ENCODE data around the gene FXYD1.

FXYD1 gene

GRCh38 chr19:35108730-35109129, 29.9 kb upstream of the FXYD1 start:
- no peak for DNase-seq

- no peak for DNase-seq
These were observed 29.1 kb upstream of the FXYD1 start for GRCh38 chr19:35109395-35110112.

GRCh38 chr19:35110974-35111373, 27.6 kb upstream of the FXYD1 start:
- DNase-seq: no peak

GRCh38 chr19:35112995-35113688, 25.5 kb upstream of the FXYD1 start:
- no peak for DNase-seq

- DNase-seq: no peak
These were observed 24.1 kb upstream of the FXYD1 start for GRCh38 chr19:35114353-35115176.

GRCh38 chr19:35115177-35115951, 23.3 kb upstream of the FXYD1 start, which contains the start of gene FXYD3:
Gene FXYD3, plus strand, starts transcription at chr19:35115823. Its CDS starts 3,554 bp downstream, at chr19:35119377.
- DNase-seq: no peak

- DNase-seq: no peak
These were observed 22.4 kb upstream of the FXYD1 start for GRCh38 chr19:35116072-35116801.

- DNase-seq: no peak
These were observed 21.5 kb upstream of the FXYD1 start for GRCh38 chr19:35117116-35117515.

- DNase-seq: no peak
These were observed 20.8 kb upstream of the FXYD1 start for GRCh38 chr19:35117799-35118198.

- DNase-seq: no peak
These were observed 20.2 kb upstream of the FXYD1 start for GRCh38 chr19:35118268-35119020.

- no peak for DNase-seq
These were observed 19.5 kb upstream of the FXYD1 start for GRCh38 chr19:35119091-35119490.

- DNase-seq: no peak
These were observed 19.0 kb upstream of the FXYD1 start for GRCh38 chr19:35119578-35120155.

- DNase-seq: no peak
These were observed 18.1 kb upstream of the FXYD1 start for GRCh38 chr19:35120492-35120891.

- DNase-seq: no peak
These were observed 17.7 kb upstream of the FXYD1 start for GRCh38 chr19:35120898-35121297.

GRCh38 chr19:35122687-35123551, 15.7 kb upstream of the FXYD1 start:
- DNase-seq: no peak

- DNase-seq: no peak
These were observed 15.1 kb upstream of the FXYD1 start for GRCh38 chr19:35123573-35123972.

- DNase-seq: no peak
These were observed 14.2 kb upstream of the FXYD1 start for GRCh38 chr19:35124098-35125060.

GRCh38 chr19:35125270-35125717, 13.3 kb upstream of the FXYD1 start:
- no peak for DNase-seq

Data from NCI-H1092 (cell line).